B cell (primary cell): ENCODE results near the gene ZNF326. TPM values are rescaled to one million over a fixed set of nuclear protein-coding genes. Genes with fewer than 3 reads are reported as not detected.

Experiments
- ATAC-seq: fragments of 200-7000 bp; cut with Tn5 transposase; one replicate; pipeline ENCODE4 v1.10.0; 2021; ENCODE audit warnings: low read depth, mild to moderate bottlenecking, moderate number of reproducible peaks, moderate library complexity
- CTCF ChIA-PET: fragments of 350-600 bp; sonication (Branson Sonifier 250); formaldehyde crosslinking; loops from one replicate; lab custom pipeline; 2021; ENCODE audit warnings: antibody characterized with exemption, inconsistent platforms; lab: Charles Lee
- POLR2A ChIA-PET: fragments of 350-600 bp; sonication (Branson Sonifier 250); formaldehyde crosslinking; loops from one replicate; lab custom pipeline; 2021; ENCODE audit warnings: antibody characterized with exemption; lab: Charles Lee
- DNase-seq: peaks from one replicate; pipeline ENCODE4 v3.0.0; 2013
- H2AFZ ChIP-seq: 2 replicates; pipeline ENCODE4 v1.6.1; 2012; ENCODE audit warnings: mild to moderate bottlenecking, low read depth, low read length; ENCODE audit not compliant: insufficient read depth, poor library complexity, severe bottlenecking
- H3K27ac ChIP-seq, 2 donors: 1 replicate in 1 of 2; 2 replicates in 1 of 2; pipeline ENCODE4 v1.5.1; 2012 to 2013; ENCODE audit warnings: low read length in 2 of 2, mild to moderate bottlenecking in 2 of 2, moderate library complexity in 1 of 2
- H3K27me3 ChIP-seq, 4 experiments: fragments of 200-600 bp in 1 of 4; sonication (generic) in 1 of 4; replicated peaks in 1 of 4; 1 replicate in 2 of 4; 2 replicates in 2 of 4; pipeline versions ENCODE4 v1.6.1 to v1.7.0; 2013 to 2016; ENCODE audit warnings: low read length in 3 of 4, mild to moderate bottlenecking in 2 of 4, mixed read lengths in 1 of 4, moderate library complexity in 1 of 4; ENCODE audit not compliant: insufficient read depth in 4 of 4, control insufficient read depth in 3 of 4; ENCODE audit errors: control extremely low read depth in 1 of 4
- H3K36me3 ChIP-seq, 2 experiments: replicated peaks in 1 of 2; 1 replicate in 1 of 2; 2 replicates in 1 of 2; pipeline versions ENCODE4 v1.6.1 to v1.7.1; 2013; ENCODE audit warnings: low read length in 1 of 2; ENCODE audit not compliant: insufficient read depth in 2 of 2, control insufficient read depth in 1 of 2; ENCODE audit errors: control extremely low read depth in 1 of 2, extremely low read depth in 1 of 2
- H3K4me1 ChIP-seq, 2 donors: fragments of 200-600 bp in 1 of 2; sonication (generic) in 1 of 2; 1 replicate in 1 of 2; 2 replicates in 1 of 2; pipeline versions ENCODE4 v1.5.1 to v1.6.1; 2013 to 2017; ENCODE audit warnings: low read length in 2 of 2; ENCODE audit not compliant: control insufficient read depth in 2 of 2, insufficient read depth in 2 of 2
- H3K4me2 ChIP-seq: replicated peaks from 2 replicates; pipeline ENCODE3; 2012; ENCODE audit warnings: mild to moderate bottlenecking, low read depth, low read length; ENCODE audit not compliant: poor library complexity, severe bottlenecking
- H3K4me3 ChIP-seq, 5 experiments: fragments of 200-600 bp in 1 of 5; sonication (generic) in 1 of 5; 1 replicate in 3 of 5; 2 replicates in 2 of 5; pipeline versions ENCODE4 v1.5.1 to v1.7.0; 2011 to 2016; ENCODE audit warnings: low read length in 4 of 5, mild to moderate bottlenecking in 4 of 5, low read depth in 2 of 5, control low read depth in 1 of 5, moderate library complexity in 1 of 5; ENCODE audit not compliant: insufficient read depth in 1 of 5; ENCODE audit errors: control extremely low read depth in 1 of 5, extremely low read depth in 1 of 5
- H3K79me2 ChIP-seq: fragments of 200-600 bp; sonication (generic); one replicate; pipeline ENCODE4 v1.6.0; 2016; ENCODE audit warnings: low read length; ENCODE audit not compliant: control insufficient read depth, insufficient read depth
- H3K9ac ChIP-seq: fragments of 200-600 bp; sonication (generic); 2 replicates; pipeline ENCODE4 v1.6.1; 2017; ENCODE audit warnings: mild to moderate bottlenecking, low read length, moderate library complexity
- H3K9me3 ChIP-seq, 3 donors: one replicate each; pipeline versions ENCODE4 v1.6.1 to v1.7.1; 2013; ENCODE audit warnings: low read length in 2 of 3; ENCODE audit not compliant: control insufficient read depth in 2 of 3, insufficient read depth in 1 of 3; ENCODE audit errors: control extremely low read depth in 1 of 3
- H4K20me1 ChIP-seq: 2 replicates; pipeline ENCODE4 v1.6.0; 2012; ENCODE audit warnings: mild to moderate bottlenecking, low read length; ENCODE audit not compliant: insufficient read depth, control insufficient read depth, poor library complexity, severe bottlenecking
- H3K27ac Mint-ChIP-seq: one replicate; pipeline ENCODE4 v1.8.0; 2021; ENCODE audit warnings: mixed read lengths
- H3K27me3 Mint-ChIP-seq: one replicate; pipeline ENCODE4 v1.8.0; 2021; ENCODE audit warnings: mixed read lengths
- H3K4me1 Mint-ChIP-seq: one replicate; pipeline ENCODE4 v1.8.0; 2021; ENCODE audit warnings: mixed read lengths
- H3K4me3 Mint-ChIP-seq: one replicate; pipeline ENCODE4 v1.8.0; 2021; ENCODE audit warnings: mixed read lengths
- H3K9me3 Mint-ChIP-seq: one replicate; pipeline ENCODE4 v1.8.0; 2022; ENCODE audit warnings: mixed read lengths; ENCODE audit not compliant: insufficient read depth
- EZH2 ChIP-seq: IDR thresholded peaks from 2 replicates; pipeline ENCODE4 v1.6.1; 2012; ENCODE audit warnings: borderline replicate concordance, low read depth, mild to moderate bottlenecking, moderate library complexity, low read length; ENCODE audit not compliant: insufficient read depth, poor library complexity, severe bottlenecking
- WGBS: methylation state at CpG from one replicate; pipeline ENCODE4 v1.1.5; 2013; ENCODE audit warnings: missing lambda C conversion rate; ENCODE audit not compliant: insufficient coverage; 5-methylcytosine and 5-hydroxymethylcytosine counted together
- intact Hi-C: fragments of 100-400 bp; cut with micrococcal nuclease; formaldehyde crosslinking; loops from one replicate; pipeline ENCODE4 v1.10.0; 2022
- polyA plus RNA-seq: library from polyadenylated mRNA; depleted of rRNA; stranded (reverse); fragments of >200 nt; gene quantifications from 2 replicates; pipeline ENCODE4 v1.2.3, GENCODE V29; 2012
- total RNA-seq, 2 donors: library from RNA; stranded (reverse); fragments of 120-200 nt in 1 of 2; gene quantifications; 1 replicate in 1 of 2; 2 replicates in 1 of 2; pipeline versions ENCODE4 v1.2.3 to v1.2.4, GENCODE V29; 2013 to 2022
- TF ChIP-seq, protein P1 (sequence below): fragments of 200-600 bp; IDR thresholded peaks from one replicate; pipeline ENCODE4 v1.8.0; 2022; ENCODE audit warnings: antibody characterized with exemption, mild to moderate bottlenecking

Gene ZNF326
- total and polyA plus RNA-seq, 2 donors (not counting 1 experiment from before 2014, with no cell fraction given): 6.1 to 34.1 TPM

DNA sequence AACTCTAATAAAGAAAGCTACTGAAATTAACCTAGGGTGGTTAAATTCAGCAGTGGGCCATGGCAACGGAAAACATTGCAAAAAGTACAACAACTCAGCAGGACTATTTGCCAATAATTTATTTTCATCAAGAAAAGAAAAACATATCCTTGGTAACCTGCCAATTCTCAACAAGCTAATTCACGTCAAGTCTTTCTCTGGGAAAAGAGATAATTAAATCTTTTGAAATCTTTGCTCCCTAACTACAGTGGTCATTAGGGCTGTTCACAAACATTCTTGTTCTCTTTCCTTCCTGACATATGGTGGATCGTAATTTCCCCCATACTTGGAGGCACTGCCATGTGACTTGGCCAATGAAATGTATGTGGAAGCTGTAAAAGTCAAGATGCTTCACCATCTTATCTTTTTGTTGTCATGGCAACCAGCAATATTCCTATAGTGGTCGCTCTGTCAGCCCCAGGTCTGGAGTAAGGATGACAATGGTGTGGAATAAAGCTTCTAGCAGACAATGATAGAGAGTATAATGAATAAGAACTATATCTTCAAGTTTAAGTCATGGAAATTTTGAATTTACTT, 29.6 kb upstream of the ZNF326 start:
- Histone ChIP-seq H3K4me1 (peaks cover 0 to 10% of the 10 kb centered on the region in 2 donors), H3K79me2 (no peaks in the 10 kb centered on the region), H3K4me2 (no peak overlapping the region), H3K9me3 (no peaks in the 10 kb centered on the region), H4K20me1 (no peaks in the 10 kb centered on the region), H3K9ac (no peak overlapping the region), H3K27ac (no peak overlapping the region), H2AFZ (no peak overlapping the region), H3K27me3 (no peaks in the 10 kb centered on the region), H3K4me3 (no peak overlapping the region), H3K36me3 (no peaks in the 10 kb centered on the region)
- no peaks in the 10 kb centered on the region for H3K9me3 Mint-ChIP-seq
- ChIA-PET POLR2A (no interaction called here), CTCF (interaction anchor here (0.6 kb wide), 1 partner anchor 488 kb away, joined by 3 read pairs; no protein-coding TSS in a partner anchor)
- DNase-seq: no peak
- intact Hi-C loops: no loop called here
- no peak for TF ChIP-seq EZH2
- TF ChIP-seq, protein P1, sequence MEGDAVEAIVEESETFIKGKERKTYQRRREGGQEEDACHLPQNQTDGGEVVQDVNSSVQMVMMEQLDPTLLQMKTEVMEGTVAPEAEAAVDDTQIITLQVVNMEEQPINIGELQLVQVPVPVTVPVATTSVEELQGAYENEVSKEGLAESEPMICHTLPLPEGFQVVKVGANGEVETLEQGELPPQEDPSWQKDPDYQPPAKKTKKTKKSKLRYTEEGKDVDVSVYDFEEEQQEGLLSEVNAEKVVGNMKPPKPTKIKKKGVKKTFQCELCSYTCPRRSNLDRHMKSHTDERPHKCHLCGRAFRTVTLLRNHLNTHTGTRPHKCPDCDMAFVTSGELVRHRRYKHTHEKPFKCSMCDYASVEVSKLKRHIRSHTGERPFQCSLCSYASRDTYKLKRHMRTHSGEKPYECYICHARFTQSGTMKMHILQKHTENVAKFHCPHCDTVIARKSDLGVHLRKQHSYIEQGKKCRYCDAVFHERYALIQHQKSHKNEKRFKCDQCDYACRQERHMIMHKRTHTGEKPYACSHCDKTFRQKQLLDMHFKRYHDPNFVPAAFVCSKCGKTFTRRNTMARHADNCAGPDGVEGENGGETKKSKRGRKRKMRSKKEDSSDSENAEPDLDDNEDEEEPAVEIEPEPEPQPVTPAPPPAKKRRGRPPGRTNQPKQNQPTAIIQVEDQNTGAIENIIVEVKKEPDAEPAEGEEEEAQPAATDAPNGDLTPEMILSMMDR: no peak
- H3K4me3 Mint-ChIP-seq: no peak overlapping the region
- peaks cover 10% of the 10 kb centered on the region for H3K27me3 Mint-ChIP-seq
- H3K4me1 Mint-ChIP-seq: peaks cover 10% of the 10 kb centered on the region
- no peak overlapping the region for H3K27ac Mint-ChIP-seq
- no CpG with 5 or more reads among the region's 4 CpGs for WGBS
- no peak for ATAC-seq

DNA sequence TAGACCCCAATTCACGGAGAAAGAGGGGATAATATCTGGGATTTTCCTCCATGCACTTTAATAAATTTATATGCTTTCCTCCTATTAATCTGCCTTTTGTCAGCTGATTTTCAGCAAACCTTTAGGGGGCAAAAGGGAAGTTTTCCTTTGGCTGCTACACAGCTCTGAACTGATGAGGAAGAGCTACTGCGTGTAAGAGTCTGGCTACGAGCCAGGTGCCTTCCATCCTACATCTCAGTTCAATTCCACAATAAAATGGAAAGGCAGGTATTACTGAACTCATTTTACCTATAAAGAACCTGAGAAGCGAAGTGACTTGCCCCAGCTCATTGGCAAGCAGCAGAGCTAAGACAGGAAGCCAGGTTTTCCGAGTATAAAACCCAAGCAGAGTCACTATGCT, 28.3 kb upstream of the ZNF326 start:
- peaks cover 10% of the 10 kb centered on the region for H3K4me1 Mint-ChIP-seq
- POLR2A ChIA-PET: interaction anchor here (0.7 kb wide), 1 partner anchor 123 kb away, joined by 10 read pairs; no protein-coding TSS in a partner anchor
- CTCF ChIA-PET: no interaction called here
- no peak for TF ChIP-seq EZH2
- TF ChIP-seq, protein P1: no peak
- peaks cover 10% of the 10 kb centered on the region for H3K27me3 Mint-ChIP-seq
- H3K27me3 ChIP-seq: no peaks in the 10 kb centered on the region
- H3K9me3 Mint-ChIP-seq: no peaks in the 10 kb centered on the region
- WGBS: 0% methylated on average over 1 of the region's 5 CpGs
- no peaks in the 10 kb centered on the region for H3K9me3 ChIP-seq
- H3K4me2 ChIP-seq: peak overlapping the region; percentile 17
- no peaks in the 10 kb centered on the region for H4K20me1 ChIP-seq
- no peak overlapping the region for H3K27ac Mint-ChIP-seq
- peaks cover 0 to 10% of the 10 kb centered on the region in 2 donors for H3K4me1 ChIP-seq
- DNase-seq (no peak), ATAC-seq (no peak)
- intact Hi-C loops: no loop called here
- H3K79me2 ChIP-seq: no peaks in the 10 kb centered on the region
- no peak overlapping the region for H3K9ac ChIP-seq
- H3K36me3 ChIP-seq: no peaks in the 10 kb centered on the region
- no peak overlapping the region for H3K4me3 ChIP-seq
- H2AFZ ChIP-seq: peak overlapping the region; percentile 22
- H3K4me3 Mint-ChIP-seq: no peak overlapping the region
- H3K27ac ChIP-seq: no peak overlapping the region
